HG03575 (cell line): ENCODE data around the gene TTLL13.
"Not testable (repeated sequence)": the region's sequence is repeated elsewhere in the genome, so short reads cannot be mapped to it uniquely, and the experiment has no call there.

Experiments
- ATAC-seq: cut with Tn5 transposase; IDR thresholded peaks from one replicate; pipeline ENCODE4 v1.9.1; 2021; ENCODE audit not compliant: unreplicated experiment, insufficient number of reproducible peaks, low FRiP score; ENCODE audit errors: extremely low read depth

TTLL13 gene

DNA sequence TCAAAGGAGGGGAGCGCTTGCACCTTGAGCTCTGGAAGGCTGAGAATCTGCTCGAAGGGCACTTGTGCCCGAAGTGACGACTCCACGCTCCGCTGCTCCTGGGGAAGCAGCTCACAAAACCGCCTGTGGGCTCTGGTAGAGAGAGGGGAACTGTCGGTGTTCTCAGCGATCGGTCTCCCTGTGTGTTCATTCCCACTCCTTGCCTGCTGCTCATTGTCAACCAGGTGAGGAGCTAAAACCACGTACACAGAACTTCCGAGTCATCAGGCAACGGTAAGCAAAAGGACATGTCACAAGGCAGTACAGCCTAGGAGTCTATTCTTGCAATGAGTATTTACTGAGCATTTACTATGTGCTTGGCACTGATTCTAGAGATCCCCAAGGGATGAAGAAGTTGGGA is 17.2 kb upstream of the TTLL13 start:
- ATAC-seq = no peak

GRCh38 chr15:90232941-90233386 is 16.4 kb upstream of the TTLL13 start:
- no peak for ATAC-seq

- peak; percentile 53 for ATAC-seq
Observed at GRCh38 chr15:90233387-90234095, 15.8 kb upstream of the TTLL13 start, which contains the start of gene CIB1. TSS of gene CIB1 (minus strand) at chr15:90233941. CDS start at chr15:90233885, 56 bp downstream.

DNA sequence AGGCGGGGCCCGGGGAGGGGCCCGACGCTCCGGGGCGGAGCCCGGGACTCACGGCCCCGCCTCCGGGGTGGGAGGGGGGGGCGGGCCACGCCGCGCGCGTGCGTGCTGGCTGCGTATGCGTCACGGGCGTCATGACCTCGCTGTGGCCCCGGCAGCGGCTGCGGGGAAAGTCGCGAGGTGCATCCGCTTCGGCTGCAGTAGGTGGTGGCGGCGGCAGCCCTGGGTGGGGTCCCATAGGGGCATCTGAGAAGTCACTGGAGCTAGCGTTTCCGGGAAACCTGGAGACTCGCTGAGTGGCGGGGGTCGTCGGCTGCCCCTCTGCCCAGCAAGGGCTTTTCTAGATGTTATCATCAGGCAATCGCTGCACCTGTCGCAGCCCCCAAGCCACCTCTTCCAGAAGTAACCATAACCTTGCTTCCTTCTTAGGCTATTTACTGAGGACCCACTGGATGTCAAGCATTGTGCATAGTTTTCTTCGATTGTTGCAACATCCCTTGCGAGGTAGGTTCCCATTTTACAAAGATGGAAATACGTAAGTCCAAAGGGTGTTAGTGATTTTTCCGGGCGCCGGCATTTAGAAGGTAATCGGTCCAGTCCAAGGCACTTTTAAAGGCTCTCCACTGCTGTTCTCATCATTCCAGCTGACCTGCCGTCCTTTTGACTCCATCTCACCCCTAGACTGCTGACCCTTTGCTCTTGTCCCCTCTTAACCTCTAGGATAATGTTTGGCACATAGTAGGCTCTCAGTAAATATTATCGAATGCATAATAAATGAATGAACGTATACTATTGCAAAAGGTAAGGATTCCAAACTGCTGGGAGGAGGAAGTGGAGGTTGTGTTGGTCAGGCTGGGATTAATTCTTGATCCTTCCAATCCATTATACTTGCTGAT is 15.0 kb upstream of the TTLL13 start, which contains the start of gene GDPGP1:
GDPGP1 (plus strand) TSS at position 114 of the 893 bp plus-strand sequence. CDS start 6,700 bp downstream, outside the sequence.
- peak; percentile 37 for ATAC-seq

GRCh38 chr15:90239371-90239770 is 10.0 kb upstream of the TTLL13 start:
- ATAC-seq = no peak

GRCh38 chr15:90240856-90241255 is 8.5 kb upstream of the TTLL13 start:
- ATAC-seq = no peak

DNA sequence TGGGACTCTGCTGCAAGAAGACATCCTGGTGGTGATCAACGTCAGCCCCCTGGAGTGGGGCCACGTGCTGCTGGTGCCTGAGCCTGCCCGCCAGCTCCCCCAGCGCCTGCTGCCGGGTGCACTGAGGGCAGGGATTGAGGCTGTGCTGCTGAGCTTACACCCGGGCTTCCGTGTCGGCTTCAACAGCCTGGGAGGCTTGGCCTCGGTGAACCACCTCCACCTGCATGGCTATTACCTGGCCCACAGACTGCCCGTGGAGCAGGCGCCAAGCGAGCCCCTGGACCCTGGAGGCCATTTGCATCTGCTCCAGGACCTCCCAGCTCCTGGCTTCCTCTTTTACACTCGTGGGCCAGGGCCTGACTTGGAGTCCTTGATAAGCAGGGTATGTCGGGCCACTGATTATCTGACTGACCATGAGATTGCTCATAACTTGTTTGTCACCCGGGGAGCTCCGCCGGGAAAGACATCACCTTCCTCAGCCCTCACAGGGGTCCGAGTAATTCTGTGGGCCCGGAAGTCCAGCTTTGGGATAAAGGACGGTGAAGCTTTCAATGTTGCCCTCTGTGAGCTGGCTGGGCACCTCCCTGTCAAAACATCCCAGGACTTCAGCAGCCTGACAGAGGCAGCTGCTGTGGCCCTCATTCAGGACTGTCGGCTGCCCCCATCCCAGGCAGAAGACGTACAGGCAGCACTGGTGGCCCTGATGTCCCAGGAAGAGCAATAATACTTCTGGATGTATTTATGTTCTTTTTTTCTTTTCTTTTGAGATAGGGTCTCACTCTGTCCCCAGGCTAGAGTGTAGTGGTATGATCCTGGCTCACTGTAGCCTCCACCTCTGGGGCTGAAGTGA is 7.8 kb upstream of the TTLL13 start:
- no peak for ATAC-seq

GRCh38 chr15:90243943-90244639 is 5.3 kb upstream of the TTLL13 start:
- ATAC-seq = no peak

DNA sequence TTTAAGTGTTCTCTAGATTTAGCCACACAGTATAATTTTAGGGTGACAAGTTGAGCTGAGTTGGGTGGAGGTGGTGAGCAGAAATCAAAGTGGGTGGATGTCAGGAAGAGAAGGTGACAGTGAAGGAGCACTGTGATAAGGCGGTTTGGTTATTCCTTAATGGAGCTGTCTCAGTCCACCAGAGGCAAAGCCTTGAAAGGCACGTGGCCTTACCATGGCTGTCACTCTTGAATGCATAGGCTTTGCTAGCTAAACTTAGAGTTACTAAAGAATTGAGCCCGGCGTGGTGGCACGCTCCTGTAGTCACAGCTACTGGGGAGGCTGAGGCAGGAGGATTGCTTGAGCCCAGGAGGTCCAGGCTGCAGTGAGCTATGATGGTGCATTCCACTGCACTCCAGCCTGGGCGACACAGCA is 560 bp upstream of the TTLL13 start:
- ATAC-seq = no peak

GRCh38 chr15:90257776-90258175 is 8.4 kb downstream of the TTLL13 start:
- no peak for ATAC-seq

GRCh38 chr15:90259524-90259923 is 10.2 kb downstream of the TTLL13 start:
- ATAC-seq = peak; percentile 63

- ATAC-seq = not testable (repeated sequence)
Observed at GRCh38 chr15:90260731-90261130, 11.4 kb downstream of the TTLL13 start.

DNA sequence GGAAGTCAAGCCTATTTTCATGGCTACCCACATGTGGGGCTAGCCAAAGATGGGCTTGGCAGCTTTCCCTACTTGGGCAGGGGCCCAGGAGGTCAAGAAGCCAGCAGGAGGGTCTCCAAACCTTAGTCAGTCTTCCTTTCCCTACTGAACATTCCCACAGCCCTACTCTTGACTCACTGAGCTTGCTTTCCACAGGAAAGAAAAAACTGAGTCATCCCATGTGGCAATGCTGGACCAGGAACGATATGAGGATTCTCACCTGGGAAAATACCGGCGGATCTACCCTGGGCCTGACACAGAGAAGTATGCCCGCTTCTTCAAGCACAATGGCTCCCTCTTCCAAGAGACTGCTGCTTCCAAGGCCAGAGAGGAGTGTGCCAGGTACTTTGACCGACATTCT is 12.5 kb downstream of the TTLL13 start:
- ATAC-seq = no peak

DNA sequence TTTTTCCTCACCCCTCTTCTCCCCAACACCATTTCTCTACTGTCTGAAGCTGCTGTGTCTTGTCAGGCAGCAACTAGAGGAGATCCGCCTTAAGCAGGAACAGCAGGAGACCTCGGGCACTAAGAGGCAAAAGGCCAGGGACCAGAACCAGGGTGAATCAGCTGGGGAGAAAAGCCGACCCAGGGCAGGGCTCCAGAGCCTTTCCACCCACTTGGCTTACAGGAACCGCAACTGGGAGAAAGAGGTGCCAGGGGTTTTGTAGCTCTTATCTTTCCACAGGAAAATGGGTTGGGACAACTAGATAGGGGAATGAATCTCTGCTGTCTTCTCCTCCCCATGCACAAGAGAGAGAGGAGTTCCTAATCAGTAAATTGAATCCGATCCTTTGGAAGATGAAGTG is 13.1 kb downstream of the TTLL13 start:
- no peak for ATAC-seq

DNA sequence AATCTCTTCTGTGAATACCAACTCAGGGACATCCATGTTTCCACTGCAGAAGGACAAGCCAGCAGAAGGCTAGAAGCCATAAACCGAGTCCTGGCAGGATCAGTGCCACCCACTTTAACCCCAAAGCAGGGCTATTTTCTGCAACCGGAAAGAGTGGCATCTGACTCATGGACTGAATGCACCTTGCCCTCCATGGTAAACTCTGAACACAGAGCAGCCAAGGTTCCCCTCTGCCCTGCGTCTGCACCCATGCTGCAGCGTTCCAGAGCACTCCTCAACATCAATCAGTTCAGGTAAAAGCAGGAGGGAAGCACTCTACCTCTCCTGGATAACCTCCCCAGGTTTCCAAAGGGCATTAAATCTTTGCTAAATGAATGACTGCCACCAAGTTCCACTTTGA is 15.3 kb downstream of the TTLL13 start:
- ATAC-seq = no peak

- ATAC-seq = peak; percentile 69
Observed at GRCh38 chr15:90265271-90266060, 16.1 kb downstream of the TTLL13 start, which contains the start of gene NGRN. TSS of gene NGRN (plus strand) at chr15:90265672. CDS start at chr15:90265713, 41 bp downstream.

- no peak for ATAC-seq
Observed at GRCh38 chr15:90266061-90266431, 16.7 kb downstream of the TTLL13 start.

DNA sequence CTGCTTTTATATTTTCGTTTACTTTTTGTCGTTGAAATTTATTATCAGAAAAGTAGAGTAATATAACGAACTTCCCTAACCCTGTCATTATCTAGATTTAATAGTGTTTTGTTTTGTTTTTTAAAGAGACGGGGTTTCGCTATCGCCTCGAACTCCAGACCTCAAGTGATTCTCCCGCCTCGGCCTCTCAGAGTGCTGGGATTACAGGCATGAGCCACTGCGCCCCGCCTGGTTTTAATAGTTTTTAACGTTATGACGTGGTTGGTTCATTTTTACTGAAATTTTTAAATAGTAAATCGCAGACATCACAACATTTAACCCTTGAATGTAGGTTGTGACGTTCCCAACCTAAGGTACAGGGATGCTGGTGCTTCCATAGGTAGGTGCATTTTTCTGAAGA is 17.1 kb downstream of the TTLL13 start:
- ATAC-seq = no peak
